ENCODE data around the gene NFATC3.

- TF ChIP-seq POLR2A (IDR thresholded peaks at IDR 0.05) (no peak), CTCF (IDR thresholded peaks at IDR 0.05 in 8 of 11, conservative IDR thresholded peaks at IDR 0.05 in 3 of 11) (no peak)
Measured at GRCh38 chr16:68155425-68155824, 70.3 kb downstream of the NFATC3 start.

Measured in spleen (tissue), 7 donors.